ENCODE data around the gene NCAPD3. TPM values are rescaled to one million over a fixed set of nuclear protein-coding genes. Genes with fewer than 3 reads are reported as not detected.

Gene NCAPD3
- total RNA-seq, 1 experiment from 2014 or later, result 26.7 TPM

GRCh38 chr11:134266841-134267251 lies 43.1 kb upstream of the NCAPD3 start:
- Mint-ChIP-seq H3K4me1 (ENCODE audit: insufficient read depth, unreplicated experiment) (peaks cover 22% of the 10 kb centered on the region), H3K36me3 (ENCODE audit: insufficient read depth, unreplicated experiment) (peaks cover 14% of the 10 kb centered on the region), H3K27ac (ENCODE audit: low read depth, unreplicated experiment) (peak overlapping the region; percentile 76), H3K27me3 (ENCODE audit: insufficient read depth, unreplicated experiment) (no peaks in the 10 kb centered on the region), H3K9me3 (ENCODE audit: unreplicated experiment) (no peaks in the 10 kb centered on the region), H3K4me3 (ENCODE audit: unreplicated experiment) (peak overlapping the region; percentile 7)
- intact Hi-C loops (cut with micrococcal nuclease), result no loop called here
- BruUV-seq (replicated peaks), result no TSS peak
- TF ChIP-seq CTCF (IDR thresholded peaks at IDR 0.05; ENCODE audit: unreplicated experiment), result no peak
- POLR2A ChIA-PET, result interaction anchor here (1.1 to 1.4 kb wide), 3 partner anchors 13 to 43 kb away, joined by 3 to 6 read pairs (median 5); partner anchors contain the start of genes ACAD8, NCAPD3, THYN1 and VPS26B
- DNase-seq (ENCODE audit: unreplicated experiment), result peak; percentile 88
- CTCF ChIA-PET, result interaction anchor here (0.6 to 2.4 kb wide), 5 partner anchors 11 to 319 kb away, joined by 3 to 9 read pairs (median 4); partner anchors contain the start of gene ACAD8

GRCh38 chr11:134266440-134266839 lies 42.7 kb upstream of the NCAPD3 start:
- Mint-ChIP-seq H3K4me3 (ENCODE audit: unreplicated experiment) (peak overlapping the region; percentile 7), H3K4me1 (ENCODE audit: insufficient read depth, unreplicated experiment) (peaks cover 22% of the 10 kb centered on the region), H3K36me3 (ENCODE audit: insufficient read depth, unreplicated experiment) (peaks cover 14% of the 10 kb centered on the region), H3K9me3 (ENCODE audit: unreplicated experiment) (no peaks in the 10 kb centered on the region), H3K27ac (ENCODE audit: low read depth, unreplicated experiment) (peak overlapping the region; percentile 76), H3K27me3 (ENCODE audit: insufficient read depth, unreplicated experiment) (no peaks in the 10 kb centered on the region)
- no peak for TF ChIP-seq CTCF (IDR thresholded peaks at IDR 0.05; ENCODE audit: unreplicated experiment)
- BruUV-seq (replicated peaks), result no TSS peak
- intact Hi-C loops (cut with micrococcal nuclease), result no loop called here
- CTCF ChIA-PET, result interaction anchor here (0.6 to 2.4 kb wide), 5 partner anchors 10 to 319 kb away, joined by 3 to 9 read pairs (median 4); partner anchors contain the start of gene ACAD8
- DNase-seq (ENCODE audit: unreplicated experiment), result no peak
- POLR2A ChIA-PET, result interaction anchor here (1.1 to 1.4 kb wide), 3 partner anchors 13 to 42 kb away, joined by 3 to 6 read pairs (median 5); partner anchors contain the start of genes ACAD8, NCAPD3, THYN1 and VPS26B

- Mint-ChIP-seq H3K27me3 (ENCODE audit: insufficient read depth, unreplicated experiment) (no peaks in the 10 kb centered on the region), H3K4me1 (ENCODE audit: insufficient read depth, unreplicated experiment) (peaks cover 17% of the 10 kb centered on the region), H3K9me3 (ENCODE audit: unreplicated experiment) (no peaks in the 10 kb centered on the region), H3K4me3 (ENCODE audit: unreplicated experiment) (no peak overlapping the region), H3K27ac (ENCODE audit: low read depth, unreplicated experiment) (no peak overlapping the region), H3K36me3 (ENCODE audit: insufficient read depth, unreplicated experiment) (peaks cover 24% of the 10 kb centered on the region)
- no TSS peak for BruUV-seq (replicated peaks)
- no peak for DNase-seq (ENCODE audit: unreplicated experiment)
- ChIA-PET CTCF (interaction anchor here (0.6 to 2.4 kb wide), 5 partner anchors 9 to 54 kb away, joined by 3 to 9 read pairs (median 3); partner anchors contain the start of gene ACAD8), POLR2A (interaction anchor here (0.9 kb wide), 1 partner anchor 11 kb away, joined by 5 read pairs; the partner anchor contains the start of gene ACAD8)
- intact Hi-C loops (cut with micrococcal nuclease), result no loop called here
- no peak for TF ChIP-seq CTCF (IDR thresholded peaks at IDR 0.05; ENCODE audit: unreplicated experiment)
Observed at GRCh38 chr11:134264966-134265764, 41.4 kb upstream of the NCAPD3 start.
